ENCODE data around the gene BAHCC1.

BAHCC1 gene

DNA sequence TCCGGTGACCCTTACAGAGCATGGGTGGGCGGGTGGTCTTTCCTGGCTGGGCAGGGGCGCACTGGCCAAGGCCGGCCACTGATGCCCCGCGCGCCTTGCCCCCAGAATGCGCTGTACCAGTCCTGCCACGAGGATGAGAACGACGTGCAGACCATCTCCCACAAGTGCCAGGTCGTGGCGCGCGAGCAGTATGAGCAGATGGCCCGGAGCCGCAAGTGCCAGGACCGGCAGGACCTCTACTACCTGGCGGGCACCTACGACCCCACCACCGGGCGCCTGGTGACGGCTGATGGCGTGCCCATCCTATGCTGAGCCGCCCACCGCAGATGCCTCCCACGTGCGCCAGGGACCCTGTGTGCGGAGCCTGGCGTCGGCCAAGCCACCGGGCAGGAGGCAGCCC lies 68.2 kb downstream of the BAHCC1 start:
- H3K27me3 ChIP-seq (ENCODE audit: insufficient read depth, low read length), result no peaks in the 10 kb centered on the region
- no peak overlapping the region for H3K4ac ChIP-seq (ENCODE audit: low read depth, low read length)
- peaks cover 4 to 12% of the 10 kb centered on the region in 2 experiments for H3K4me1 ChIP-seq (ENCODE audit: control insufficient read depth in 1 of 2, insufficient read depth in 2 of 2, low read length in 2 of 2)
- H3K18ac ChIP-seq (ENCODE audit: low read length), result no peak overlapping the region
- H3K9me3 ChIP-seq (ENCODE audit: insufficient read depth, low read depth, low read length), result peaks cover 5% of the 10 kb centered on the region
- no peaks in the 10 kb centered on the region for H3K36me3 ChIP-seq (ENCODE audit: control insufficient read depth in 1 of 2, insufficient read depth in 2 of 2, low read length in 2 of 2)
- DNase-seq, result no peak
- no peak overlapping the region for H2BK12ac ChIP-seq (ENCODE audit: low read length)
- no peak overlapping the region for H4K91ac ChIP-seq (ENCODE audit: low read depth, low read length)
- no CpG with 5 or more reads among the region's 32 CpGs for WGBS (ENCODE audit: extremely low coverage, insufficient coverage, insufficient read length)
- no peak overlapping the region for H2BK5ac ChIP-seq (ENCODE audit: low read depth, low read length, poor library complexity)
- H3K79me1 ChIP-seq (ENCODE audit: low read length), result no peaks in the 10 kb centered on the region
- H3K4me2 ChIP-seq (ENCODE audit: low read length), result no peak overlapping the region
- no peak overlapping the region for H3K9ac ChIP-seq (ENCODE audit: low read length)
- no peaks in the 10 kb centered on the region for H3K79me2 ChIP-seq (ENCODE audit: control insufficient read depth, insufficient read depth, low read length, poor library complexity)
- H3K4me3 ChIP-seq (ENCODE audit: low read depth, low read length), result no peak overlapping the region
- H2BK120ac ChIP-seq (ENCODE audit: insufficient read depth, low read length, poor library complexity), result no peak overlapping the region
- no peak overlapping the region for H2AK5ac ChIP-seq (ENCODE audit: low read length)
- no peak overlapping the region for H2AFZ ChIP-seq (ENCODE audit: insufficient read depth, low read length, poor library complexity)
- no peak overlapping the region for H4K12ac ChIP-seq (ENCODE audit: low read depth, low read length)
- no peak overlapping the region for H3K27ac ChIP-seq (ENCODE audit: low read depth, low read length)
- H3K14ac ChIP-seq (ENCODE audit: low read length), result no peak overlapping the region
- no peak overlapping the region for H3K23ac ChIP-seq (ENCODE audit: low read length)
- H4K8ac ChIP-seq (ENCODE audit: low read depth, low read length), result no peak overlapping the region

DNA sequence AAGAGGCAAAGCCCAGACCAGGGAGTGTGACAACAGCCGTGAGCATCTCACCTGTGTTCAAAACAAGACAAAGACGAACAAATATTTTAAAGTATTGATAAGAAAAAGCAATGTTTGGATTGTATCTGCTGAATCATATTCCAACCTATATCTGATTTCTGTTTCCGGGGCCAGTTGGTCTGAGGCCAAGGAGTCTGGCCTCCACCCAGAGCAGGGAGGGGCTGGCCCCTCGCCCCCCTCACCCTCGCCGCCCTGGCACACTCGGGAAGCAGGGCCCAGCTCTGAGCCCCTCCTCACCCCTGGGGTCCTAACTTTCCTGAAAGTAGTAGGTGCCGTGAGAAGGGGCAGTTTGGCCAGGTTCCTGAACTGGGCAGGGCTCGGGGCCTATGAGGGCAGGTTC lies 69.3 kb downstream of the BAHCC1 start:
- no peak overlapping the region for H2BK12ac ChIP-seq (ENCODE audit: low read length)
- H3K9ac ChIP-seq (ENCODE audit: low read length), result no peak overlapping the region
- H4K91ac ChIP-seq (ENCODE audit: low read depth, low read length), result no peak overlapping the region
- WGBS (ENCODE audit: extremely low coverage, insufficient coverage, insufficient read length), result no CpG with 5 or more reads among the region's 9 CpGs
- no peak overlapping the region for H3K14ac ChIP-seq (ENCODE audit: low read length)
- H3K4ac ChIP-seq (ENCODE audit: low read depth, low read length), result no peak overlapping the region
- H3K79me2 ChIP-seq (ENCODE audit: control insufficient read depth, insufficient read depth, low read length, poor library complexity), result no peaks in the 10 kb centered on the region
- no peak overlapping the region for H4K8ac ChIP-seq (ENCODE audit: low read depth, low read length)
- no peak overlapping the region for H2BK5ac ChIP-seq (ENCODE audit: low read depth, low read length, poor library complexity)
- no peaks in the 10 kb centered on the region for H3K79me1 ChIP-seq (ENCODE audit: low read length)
- H3K36me3 ChIP-seq (ENCODE audit: control insufficient read depth in 1 of 2, insufficient read depth in 2 of 2, low read length in 2 of 2), result no peaks in the 10 kb centered on the region
- no peak overlapping the region for H3K4me2 ChIP-seq (ENCODE audit: low read length)
- no peak for DNase-seq
- no peak overlapping the region for H4K12ac ChIP-seq (ENCODE audit: low read depth, low read length)
- H3K27me3 ChIP-seq (ENCODE audit: insufficient read depth, low read length), result no peaks in the 10 kb centered on the region
- H3K4me1 ChIP-seq (ENCODE audit: control insufficient read depth in 1 of 2, insufficient read depth in 2 of 2, low read length in 2 of 2), result peaks cover 4 to 12% of the 10 kb centered on the region in 2 experiments
- H3K23ac ChIP-seq (ENCODE audit: low read length), result no peak overlapping the region
- H2BK120ac ChIP-seq (ENCODE audit: insufficient read depth, low read length, poor library complexity), result no peak overlapping the region
- H3K9me3 ChIP-seq (ENCODE audit: insufficient read depth, low read depth, low read length), result peaks cover 4% of the 10 kb centered on the region
- no peak overlapping the region for H3K18ac ChIP-seq (ENCODE audit: low read length)
- no peak overlapping the region for H3K4me3 ChIP-seq (ENCODE audit: low read depth, low read length)
- no peak overlapping the region for H2AFZ ChIP-seq (ENCODE audit: insufficient read depth, low read length, poor library complexity)
- no peak overlapping the region for H2AK5ac ChIP-seq (ENCODE audit: low read length)
- no peak overlapping the region for H3K27ac ChIP-seq (ENCODE audit: low read depth, low read length)

DNA sequence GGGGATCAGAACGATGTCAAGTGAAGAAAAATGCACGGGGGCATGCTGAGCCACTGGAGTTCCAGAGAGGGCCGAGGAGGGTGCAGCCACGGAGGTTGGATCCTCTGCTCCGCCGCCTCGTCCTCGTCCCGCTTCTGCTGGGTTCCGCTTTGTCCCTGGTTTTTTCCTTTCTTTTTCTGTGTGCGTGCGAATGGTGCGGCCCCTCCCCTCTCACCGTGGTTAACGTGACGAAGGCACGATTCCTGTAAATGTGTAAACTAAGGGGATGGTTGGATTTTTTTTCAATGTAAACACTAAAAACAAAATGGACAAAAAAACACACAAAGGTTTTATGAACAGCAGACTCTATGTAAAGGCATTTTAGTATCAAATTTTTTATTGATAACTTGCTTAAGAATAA lies 70.7 kb downstream of the BAHCC1 start:
- no peaks in the 10 kb centered on the region for H3K79me2 ChIP-seq (ENCODE audit: control insufficient read depth, insufficient read depth, low read length, poor library complexity)
- no peak overlapping the region for H3K23ac ChIP-seq (ENCODE audit: low read length)
- no peak overlapping the region for H3K4me2 ChIP-seq (ENCODE audit: low read length)
- H2BK120ac ChIP-seq (ENCODE audit: insufficient read depth, low read length, poor library complexity), result no peak overlapping the region
- H2BK5ac ChIP-seq (ENCODE audit: low read depth, low read length, poor library complexity), result no peak overlapping the region
- H3K27ac ChIP-seq (ENCODE audit: low read depth, low read length), result no peak overlapping the region
- H3K4me1 ChIP-seq (ENCODE audit: control insufficient read depth in 1 of 2, insufficient read depth in 2 of 2, low read length in 2 of 2), result peaks cover 4 to 12% of the 10 kb centered on the region in 2 experiments
- DNase-seq, result no peak
- H3K4ac ChIP-seq (ENCODE audit: low read depth, low read length), result no peak overlapping the region
- no CpG with 5 or more reads among the region's 17 CpGs for WGBS (ENCODE audit: extremely low coverage, insufficient coverage, insufficient read length)
- H3K9me3 ChIP-seq (ENCODE audit: insufficient read depth, low read depth, low read length), result peaks cover 4% of the 10 kb centered on the region
- no peak overlapping the region for H2BK12ac ChIP-seq (ENCODE audit: low read length)
- no peak overlapping the region for H2AFZ ChIP-seq (ENCODE audit: insufficient read depth, low read length, poor library complexity)
- no peak overlapping the region for H4K12ac ChIP-seq (ENCODE audit: low read depth, low read length)
- H4K8ac ChIP-seq (ENCODE audit: low read depth, low read length), result no peak overlapping the region
- H3K27me3 ChIP-seq (ENCODE audit: insufficient read depth, low read length), result no peaks in the 10 kb centered on the region
- no peaks in the 10 kb centered on the region for H3K79me1 ChIP-seq (ENCODE audit: low read length)
- H3K9ac ChIP-seq (ENCODE audit: low read length), result no peak overlapping the region
- H2AK5ac ChIP-seq (ENCODE audit: low read length), result no peak overlapping the region
- no peak overlapping the region for H3K14ac ChIP-seq (ENCODE audit: low read length)
- H4K91ac ChIP-seq (ENCODE audit: low read depth, low read length), result no peak overlapping the region
- no peak overlapping the region for H3K18ac ChIP-seq (ENCODE audit: low read length)
- no peaks in the 10 kb centered on the region for H3K36me3 ChIP-seq (ENCODE audit: control insufficient read depth in 1 of 2, insufficient read depth in 2 of 2, low read length in 2 of 2)
- no peak overlapping the region for H3K4me3 ChIP-seq (ENCODE audit: low read depth, low read length)

DNA sequence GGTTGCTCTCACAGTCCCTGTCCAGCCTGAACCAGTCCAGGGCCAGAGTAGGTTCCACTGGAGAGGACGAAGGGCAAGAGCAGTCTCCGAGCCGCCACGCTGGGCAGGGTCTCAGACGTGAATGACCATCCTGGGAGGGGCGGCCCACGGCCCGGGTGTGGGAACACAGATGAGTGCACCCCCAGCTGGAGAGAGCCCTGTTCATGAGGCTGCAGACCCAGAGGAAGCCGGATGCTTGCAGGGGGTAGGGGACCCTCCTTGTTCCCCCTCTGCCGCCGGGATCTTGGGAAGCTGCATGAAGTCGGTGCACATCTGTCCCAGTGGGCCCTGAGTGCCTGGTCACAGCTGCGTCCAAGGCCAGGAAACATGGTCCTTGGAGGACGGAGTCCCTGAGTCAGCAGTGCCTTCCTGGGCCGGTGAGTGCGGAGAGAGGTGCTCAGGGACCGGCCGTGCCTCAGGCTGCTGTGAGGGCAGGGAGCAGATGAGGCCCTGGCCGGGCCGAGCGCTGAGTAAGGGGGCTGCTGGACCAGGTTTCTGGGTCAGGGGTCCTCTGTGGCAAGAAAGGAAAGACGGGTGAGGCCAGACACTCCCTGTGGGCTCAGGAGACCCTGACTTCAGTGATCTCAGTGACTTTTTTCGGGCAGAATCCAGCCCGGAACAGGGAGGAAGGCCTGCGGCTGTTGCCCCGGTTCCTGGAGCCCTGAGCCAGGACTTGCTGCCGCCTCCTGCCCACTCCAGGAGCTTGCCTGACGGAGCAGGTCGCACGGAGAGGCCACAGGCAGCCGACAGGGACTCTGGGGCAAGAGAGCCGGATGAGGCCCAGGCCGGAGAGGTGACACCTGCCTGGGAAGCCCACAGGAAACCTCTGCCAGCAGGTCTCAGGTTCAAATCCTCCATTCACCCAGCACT lies 71.6 kb downstream of the BAHCC1 start:
- Histone ChIP-seq H3K79me1 (ENCODE audit: low read length) (no peaks in the 10 kb centered on the region), H3K4me2 (ENCODE audit: low read length) (no peak overlapping the region), H3K9ac (ENCODE audit: low read length) (no peak overlapping the region), H3K4me3 (ENCODE audit: low read depth, low read length) (no peak overlapping the region), H4K91ac (ENCODE audit: low read depth, low read length) (no peak overlapping the region), H3K36me3 (ENCODE audit: control insufficient read depth in 1 of 2, insufficient read depth in 2 of 2, low read length in 2 of 2) (no peaks in the 10 kb centered on the region), H3K9me3 (ENCODE audit: insufficient read depth, low read depth, low read length) (peaks cover 2% of the 10 kb centered on the region), H3K23ac (ENCODE audit: low read length) (no peak overlapping the region), H3K18ac (ENCODE audit: low read length) (no peak overlapping the region), H2AFZ (ENCODE audit: insufficient read depth, low read length, poor library complexity) (no peak overlapping the region), H3K14ac (ENCODE audit: low read length) (no peak overlapping the region), H2BK5ac (ENCODE audit: low read depth, low read length, poor library complexity) (no peak overlapping the region), H3K79me2 (ENCODE audit: control insufficient read depth, insufficient read depth, low read length, poor library complexity) (no peaks in the 10 kb centered on the region), H2BK12ac (ENCODE audit: low read length) (no peak overlapping the region), H4K12ac (ENCODE audit: low read depth, low read length) (no peak overlapping the region), H3K27ac (ENCODE audit: low read depth, low read length) (no peak overlapping the region), H2AK5ac (ENCODE audit: low read length) (no peak overlapping the region), H3K4me1 (ENCODE audit: control insufficient read depth in 1 of 2, insufficient read depth in 2 of 2, low read length in 2 of 2) (peaks cover 7 to 12% of the 10 kb centered on the region in 2 experiments), H4K8ac (ENCODE audit: low read depth, low read length) (no peak overlapping the region), H2BK120ac (ENCODE audit: insufficient read depth, low read length, poor library complexity) (no peak overlapping the region), H3K4ac (ENCODE audit: low read depth, low read length) (no peak overlapping the region), H3K27me3 (ENCODE audit: insufficient read depth, low read length) (no peaks in the 10 kb centered on the region)
- WGBS (ENCODE audit: extremely low coverage, insufficient coverage, insufficient read length), result no CpG with 5 or more reads among the region's 33 CpGs
- no peak for DNase-seq

Data from trophoblast cell (in vitro differentiated cells and primary cell).